ENCODE data around the gene HABP4.

The HABP4 gene

DNA sequence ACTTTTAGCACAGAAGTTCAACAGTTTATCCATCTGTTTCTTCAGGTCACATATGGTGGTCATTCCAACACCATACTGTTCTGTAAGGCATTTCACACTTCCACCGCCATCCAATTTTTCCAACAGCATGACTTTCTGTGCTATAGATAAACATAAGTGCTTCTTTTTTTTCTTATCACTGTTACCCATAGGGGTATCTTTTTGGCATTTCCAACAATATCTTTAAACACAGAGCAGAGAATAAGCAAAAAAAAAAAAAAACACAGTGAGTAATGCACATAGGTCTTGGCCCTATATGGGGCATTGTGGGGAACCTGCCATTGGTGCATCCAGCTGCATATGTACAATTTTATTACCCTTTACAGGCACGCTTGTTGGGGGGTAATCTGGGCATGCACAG lies 19.6 kb upstream of the HABP4 start:
- DNase-seq (ENCODE audit: low read depth in 1 of 2, low spot score in 1 of 2): no peak

DNA sequence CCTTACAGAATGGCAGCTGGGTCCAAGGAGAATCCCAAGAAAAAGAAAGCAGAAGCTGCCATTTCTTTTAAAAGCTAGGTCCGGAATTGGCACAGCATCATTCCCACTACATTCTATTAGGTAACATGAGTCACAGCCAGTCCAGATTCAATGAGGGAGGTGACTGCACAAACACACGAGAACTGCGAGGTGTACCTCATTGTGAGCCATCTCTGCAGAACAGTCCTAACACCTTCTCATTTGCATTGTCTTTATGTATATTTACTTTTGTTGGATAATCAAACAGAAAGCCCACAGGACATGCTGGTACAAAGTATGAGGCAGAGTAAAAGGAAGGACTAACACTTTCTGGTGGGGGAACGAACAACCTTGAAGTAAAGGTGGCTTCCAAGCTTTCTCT lies 14.6 kb upstream of the HABP4 start:
- no peak for DNase-seq (ENCODE audit: low read depth in 1 of 2, low spot score in 1 of 2)

DNA sequence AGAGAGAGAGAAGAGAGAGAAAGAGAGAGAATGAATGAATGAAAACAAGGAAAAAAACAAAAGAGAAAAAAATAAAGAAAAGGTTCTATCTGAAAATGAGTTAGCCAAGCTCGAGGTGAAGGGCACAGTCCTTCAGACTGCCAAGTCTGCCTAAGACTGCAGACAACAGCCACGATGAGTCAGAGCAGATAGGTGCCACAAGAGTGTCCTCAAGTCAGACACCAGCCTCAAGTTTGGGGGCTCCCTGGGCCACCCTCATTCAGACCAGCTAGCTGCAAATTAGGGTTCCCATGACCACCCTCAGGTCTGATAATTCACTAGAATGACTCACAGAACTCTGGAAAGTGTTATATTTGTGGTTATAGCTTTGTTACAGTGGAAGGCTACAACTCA lies 13.9 kb upstream of the HABP4 start:
- no peak for DNase-seq (ENCODE audit: low read depth in 1 of 2, low spot score in 1 of 2)

DNA sequence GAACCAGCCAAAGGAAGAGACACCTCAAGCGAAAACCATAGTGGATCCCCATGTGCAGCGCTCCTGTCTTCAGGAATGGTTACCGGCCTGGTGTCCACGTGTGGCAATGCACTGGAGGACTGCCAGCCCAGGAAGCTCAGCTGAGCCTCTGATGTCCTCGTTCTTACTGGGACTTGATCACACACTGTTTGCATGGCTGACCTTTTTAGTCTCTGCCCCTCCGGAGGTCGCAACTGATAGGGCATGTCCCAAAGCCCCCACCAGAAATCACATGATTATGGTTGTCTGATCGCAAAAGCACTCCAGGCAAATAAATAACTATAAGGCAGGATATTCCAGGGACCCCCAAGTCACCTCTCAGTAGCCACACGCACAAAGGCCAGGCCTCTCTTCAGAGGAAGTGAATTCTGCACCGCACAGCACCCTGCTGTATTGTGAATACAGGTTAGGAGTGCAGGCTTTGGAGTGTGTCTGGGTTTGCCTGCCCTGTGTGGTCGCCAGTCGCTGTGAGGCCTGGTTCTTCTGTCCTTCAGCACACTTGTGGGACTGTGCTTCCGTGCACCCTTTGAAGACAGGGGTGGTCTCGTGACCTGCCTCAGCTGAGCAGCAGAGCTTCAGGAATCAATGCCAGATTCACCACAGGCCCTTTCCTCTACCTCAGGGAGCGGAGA lies 13.4 kb upstream of the HABP4 start:
- DNase-seq (ENCODE audit: low read depth in 1 of 2, low spot score in 1 of 2): no peak

DNA sequence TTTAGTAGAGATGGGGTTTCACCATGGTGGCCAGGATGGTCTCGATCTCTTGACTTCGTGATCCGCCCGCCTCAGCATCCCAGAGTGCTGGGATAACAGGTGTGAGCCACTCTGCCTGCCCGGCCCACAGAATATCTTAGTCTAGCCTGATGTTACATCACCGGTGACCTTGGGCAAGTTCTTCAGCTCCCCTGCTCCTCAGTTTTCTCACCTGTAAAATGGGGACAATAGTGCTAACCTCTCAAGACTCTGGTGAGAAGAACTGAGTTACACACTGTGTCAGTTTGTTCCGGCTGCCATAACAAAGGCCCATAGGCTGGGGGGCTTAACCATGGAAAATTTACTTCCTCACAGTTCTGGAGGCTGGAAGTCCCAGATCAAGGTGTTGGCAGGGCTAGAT lies 12.5 kb upstream of the HABP4 start:
- DNase-seq (ENCODE audit: low read depth in 1 of 2, low spot score in 1 of 2): no peak

DNA sequence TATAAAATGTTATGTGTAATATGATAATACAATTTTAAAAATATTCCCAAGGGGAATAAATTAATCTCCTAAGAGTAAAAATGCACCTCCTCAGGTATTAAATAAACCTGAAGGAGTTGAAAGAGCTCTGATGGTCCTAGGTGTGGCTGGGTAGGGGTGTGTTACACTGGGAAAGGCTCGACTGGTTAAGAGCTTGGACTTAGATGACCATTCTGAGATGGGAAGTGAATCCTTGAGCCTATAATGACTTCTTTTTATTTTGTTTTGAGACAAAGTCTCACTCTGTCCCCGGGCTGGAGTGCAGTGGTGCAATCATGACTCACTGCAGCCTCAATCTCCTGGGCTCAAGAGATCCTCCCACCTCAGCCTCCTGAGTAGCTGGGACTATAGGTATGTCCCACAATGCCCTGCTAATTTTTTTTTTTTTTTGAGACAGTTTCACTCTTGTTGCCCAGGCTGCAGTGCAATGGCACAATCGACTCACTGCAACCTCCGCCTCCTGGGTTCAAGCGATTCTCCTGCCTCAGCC lies 9.2 kb upstream of the HABP4 start:
- DNase-seq (ENCODE audit: low read depth in 1 of 2, low spot score in 1 of 2): no peak

DNA sequence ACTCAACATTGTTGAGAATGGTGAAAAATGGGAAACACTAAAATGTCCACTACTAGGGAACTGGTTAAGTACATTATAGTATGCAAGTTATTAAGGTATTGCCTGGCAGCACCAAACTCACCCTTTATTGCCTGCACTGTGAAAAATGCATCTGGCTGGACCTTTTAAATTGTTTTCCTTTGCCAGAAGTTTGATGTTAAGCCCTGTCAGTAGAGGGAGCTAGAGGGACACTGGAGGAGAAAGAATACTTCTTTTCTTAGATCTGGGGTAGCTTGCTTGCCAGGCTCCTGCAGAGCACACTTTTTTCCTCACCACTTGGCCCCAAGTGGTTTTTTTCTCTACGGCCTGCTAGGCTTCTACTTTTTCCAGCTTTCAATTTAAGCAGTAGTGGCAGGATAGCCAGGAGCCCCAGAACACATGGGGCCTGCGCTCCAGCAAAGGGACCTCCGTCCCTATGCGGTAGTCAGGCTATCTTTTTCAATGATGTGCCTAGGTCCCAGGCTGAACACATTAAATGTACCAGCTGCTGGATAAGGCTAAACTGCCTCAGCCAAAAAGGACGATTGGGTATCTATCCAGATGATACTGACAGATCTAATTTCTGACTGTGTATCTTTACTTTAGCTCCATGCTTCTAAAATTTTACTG lies 8.0 kb upstream of the HABP4 start:
- no peak for DNase-seq (ENCODE audit: low read depth in 1 of 2, low spot score in 1 of 2)

DNA sequence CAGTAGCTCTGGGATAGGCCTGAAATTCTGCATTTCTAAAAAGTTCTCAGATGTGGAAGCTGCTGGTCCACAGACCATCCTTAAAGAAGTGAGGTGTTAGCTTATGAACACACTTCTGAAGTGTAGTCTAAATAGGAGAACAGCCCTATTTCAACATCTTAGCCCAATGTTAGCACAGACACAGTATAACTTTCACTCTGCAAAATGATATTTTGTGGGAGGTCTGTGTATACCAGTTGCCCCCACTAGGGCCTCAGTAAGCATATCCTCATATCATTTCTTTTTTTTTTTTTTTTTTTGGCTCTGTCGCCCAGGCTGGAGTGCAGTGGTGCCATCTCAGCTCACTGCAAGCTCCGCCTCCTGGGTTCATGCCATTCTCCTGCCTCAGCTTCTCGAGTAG lies 7.5 kb upstream of the HABP4 start:
- DNase-seq (ENCODE audit: low read depth in 1 of 2, low spot score in 1 of 2): no peak

DNA sequence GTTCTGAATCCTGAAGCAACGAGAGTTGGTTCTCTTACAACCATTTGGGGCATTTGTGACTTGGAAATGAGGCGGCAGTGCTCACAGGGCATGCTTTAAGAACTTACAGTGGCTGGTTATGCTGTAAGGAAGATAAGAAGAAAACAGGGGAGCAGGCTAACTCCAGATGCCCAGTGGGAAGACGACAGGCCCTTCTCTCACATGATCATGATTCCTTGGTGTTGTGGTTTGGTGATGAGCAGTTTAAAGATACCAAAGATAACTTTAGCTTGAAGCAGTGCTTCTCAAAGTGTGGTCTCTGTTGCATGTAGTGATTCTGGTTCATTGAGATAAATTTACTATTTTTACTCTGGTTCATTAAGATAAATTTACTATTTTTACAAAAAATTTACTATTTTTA lies 2.6 kb upstream of the HABP4 start:
- no peak for DNase-seq (ENCODE audit: low read depth in 1 of 2, low spot score in 1 of 2)

DNA sequence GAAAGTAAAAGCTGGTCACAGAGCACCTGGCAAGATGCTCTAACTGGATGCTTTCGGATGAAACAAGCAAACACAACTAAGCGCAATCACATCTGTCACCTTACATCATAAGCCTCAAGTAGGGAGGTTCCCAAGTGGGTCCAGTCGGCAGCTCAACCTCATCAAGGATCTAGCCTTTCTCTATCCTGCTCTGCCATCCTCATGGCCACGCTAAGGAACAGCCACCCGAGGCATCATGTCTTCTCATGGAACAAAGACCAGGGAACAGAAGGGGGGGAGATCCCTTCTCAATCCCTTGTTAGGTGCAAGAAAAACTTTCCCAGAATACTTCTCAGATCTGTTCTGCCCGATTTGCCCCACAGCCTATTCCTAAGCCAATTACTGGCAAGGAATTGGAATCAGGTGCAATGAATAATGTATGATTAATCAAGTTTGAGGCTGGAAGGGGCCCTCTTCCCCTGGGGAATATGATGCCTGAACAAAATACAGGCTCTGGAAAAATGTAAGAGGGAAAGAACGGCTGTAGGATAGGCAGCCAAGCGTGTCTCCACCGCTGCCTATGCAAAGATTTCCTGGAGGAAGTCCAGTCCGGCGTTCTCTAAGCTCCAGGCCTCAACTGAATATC lies 1.3 kb upstream of the HABP4 start:
- DNase-seq (ENCODE audit: low read depth in 1 of 2, low spot score in 1 of 2): no peak

DNA sequence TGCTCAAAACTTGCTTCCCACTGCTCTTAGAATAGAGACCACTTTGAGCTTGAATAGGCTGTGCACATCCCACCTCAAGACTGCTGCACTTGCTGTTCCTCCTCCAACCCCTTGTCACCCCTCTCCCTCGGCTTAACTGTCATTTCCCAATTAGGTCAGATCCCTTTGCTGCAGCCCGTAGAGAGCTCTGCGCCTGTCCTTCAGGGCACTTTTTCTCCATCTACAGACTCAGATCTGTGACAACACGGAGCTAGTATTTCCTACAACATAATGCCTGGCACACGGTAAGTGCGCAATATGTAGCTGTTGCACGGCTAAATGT lies 485 bp upstream of the HABP4 start:
- no peak for DNase-seq (ENCODE audit: low read depth in 1 of 2, low spot score in 1 of 2)

DNA sequence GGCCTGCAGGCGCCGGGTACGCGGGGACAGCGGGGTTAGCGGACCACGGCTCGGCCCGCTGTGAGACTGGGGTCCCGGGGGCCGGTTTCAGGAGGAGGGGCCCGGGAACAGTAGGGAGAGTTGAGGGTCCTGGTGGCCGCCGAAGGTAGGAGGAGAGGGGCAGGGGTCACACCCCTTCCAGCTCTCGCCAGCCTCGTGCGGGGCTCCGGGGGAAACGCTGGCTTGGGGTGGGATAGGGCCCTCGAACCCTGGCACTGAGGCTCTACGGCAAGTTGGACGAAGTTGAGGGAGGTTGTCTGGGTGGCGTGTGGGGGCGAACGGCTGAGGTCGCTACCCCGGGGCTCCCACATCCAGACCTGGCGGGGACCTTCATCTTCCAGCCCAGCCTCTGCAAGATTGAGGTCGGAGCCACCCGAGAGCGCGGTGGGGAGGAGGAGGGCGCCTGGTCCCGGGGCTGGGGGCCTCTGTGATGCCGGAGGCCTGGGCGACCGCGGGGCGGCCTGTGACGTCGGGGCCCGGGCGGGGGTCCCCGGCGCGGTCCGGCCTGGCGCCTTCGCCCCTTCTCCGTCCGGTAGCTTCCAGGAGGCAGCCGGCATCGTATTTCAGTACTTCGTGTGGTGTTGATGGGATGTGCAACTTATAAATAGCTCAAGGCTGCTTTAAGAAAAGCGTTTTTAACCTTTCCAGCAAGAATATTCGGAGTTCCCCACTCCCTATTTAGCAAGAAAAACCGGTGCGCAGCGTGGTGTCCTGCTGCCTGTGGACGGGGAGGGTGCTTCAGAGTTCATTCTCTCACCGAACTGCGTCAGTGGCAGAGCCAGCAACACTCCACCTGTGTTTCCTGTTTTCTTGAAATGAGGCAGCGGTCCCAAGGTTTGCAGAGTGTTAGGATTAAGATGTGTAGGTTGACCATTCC lies 902 bp downstream of the HABP4 start:
- peak; percentile 7 to 25 for DNase-seq (ENCODE audit: low read depth in 1 of 2, low spot score in 1 of 2)

DNA sequence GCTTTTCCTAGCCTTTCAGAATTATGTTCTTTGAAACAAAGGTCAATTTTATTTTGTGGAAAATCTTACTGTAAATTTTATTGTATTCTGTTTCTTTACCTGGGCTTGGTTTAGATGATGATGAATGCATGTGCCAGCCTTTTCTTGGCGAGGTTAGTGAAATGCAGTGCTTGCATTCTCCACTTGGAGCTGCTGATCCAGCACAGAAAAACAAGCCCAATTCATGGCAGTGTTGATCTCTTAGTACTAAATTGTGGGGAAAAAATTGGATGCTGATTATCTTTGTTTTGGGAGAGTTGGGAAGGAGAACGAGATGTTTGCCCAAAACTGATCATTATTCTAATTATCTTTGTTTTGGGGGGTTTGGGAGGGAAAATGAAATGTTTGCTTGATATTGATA lies 3.7 kb downstream of the HABP4 start:
- DNase-seq (ENCODE audit: low read depth in 1 of 2, low spot score in 1 of 2): no peak

DNA sequence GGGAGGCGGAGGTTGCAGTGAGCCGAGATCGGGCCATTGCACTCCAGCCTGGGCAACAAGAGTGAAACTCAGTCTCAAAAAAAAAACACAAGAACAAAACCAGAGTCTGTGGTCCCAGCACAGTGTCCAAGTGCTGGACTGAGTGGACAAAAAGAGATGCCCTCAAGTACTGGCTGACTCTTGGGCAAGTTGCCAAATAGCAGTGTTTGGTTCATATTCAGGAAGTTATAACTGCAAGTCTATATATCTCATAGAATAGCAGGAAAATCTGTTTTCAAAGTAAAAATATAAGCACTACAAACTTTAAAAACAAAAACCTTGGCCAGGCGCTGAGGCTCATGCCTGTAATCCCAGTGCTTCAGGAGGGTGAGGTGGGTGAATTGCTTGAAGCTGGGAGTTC lies 7.3 kb downstream of the HABP4 start:
- DNase-seq (ENCODE audit: low read depth in 1 of 2, low spot score in 1 of 2): no peak

DNA sequence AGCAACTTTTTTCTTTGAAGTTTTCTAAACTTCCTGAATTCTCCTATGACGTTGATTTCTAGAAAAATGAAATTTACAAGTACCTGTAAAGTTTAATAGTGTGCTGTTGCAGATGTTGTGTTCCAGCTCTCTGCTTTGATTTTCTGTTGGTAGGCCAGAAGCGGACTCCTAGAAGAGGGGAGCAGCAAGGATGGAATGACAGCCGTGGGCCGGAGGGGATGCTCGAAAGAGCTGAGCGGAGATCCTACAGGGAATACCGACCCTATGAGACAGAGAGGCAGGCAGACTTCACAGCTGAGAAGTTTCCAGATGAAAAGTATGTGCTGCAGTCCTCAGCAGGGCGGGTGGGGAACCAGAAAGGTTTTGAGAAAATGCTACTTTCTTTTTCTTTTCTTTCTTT lies 8.3 kb downstream of the HABP4 start:
- DNase-seq (ENCODE audit: low read depth in 1 of 2, low spot score in 1 of 2): no peak

DNA sequence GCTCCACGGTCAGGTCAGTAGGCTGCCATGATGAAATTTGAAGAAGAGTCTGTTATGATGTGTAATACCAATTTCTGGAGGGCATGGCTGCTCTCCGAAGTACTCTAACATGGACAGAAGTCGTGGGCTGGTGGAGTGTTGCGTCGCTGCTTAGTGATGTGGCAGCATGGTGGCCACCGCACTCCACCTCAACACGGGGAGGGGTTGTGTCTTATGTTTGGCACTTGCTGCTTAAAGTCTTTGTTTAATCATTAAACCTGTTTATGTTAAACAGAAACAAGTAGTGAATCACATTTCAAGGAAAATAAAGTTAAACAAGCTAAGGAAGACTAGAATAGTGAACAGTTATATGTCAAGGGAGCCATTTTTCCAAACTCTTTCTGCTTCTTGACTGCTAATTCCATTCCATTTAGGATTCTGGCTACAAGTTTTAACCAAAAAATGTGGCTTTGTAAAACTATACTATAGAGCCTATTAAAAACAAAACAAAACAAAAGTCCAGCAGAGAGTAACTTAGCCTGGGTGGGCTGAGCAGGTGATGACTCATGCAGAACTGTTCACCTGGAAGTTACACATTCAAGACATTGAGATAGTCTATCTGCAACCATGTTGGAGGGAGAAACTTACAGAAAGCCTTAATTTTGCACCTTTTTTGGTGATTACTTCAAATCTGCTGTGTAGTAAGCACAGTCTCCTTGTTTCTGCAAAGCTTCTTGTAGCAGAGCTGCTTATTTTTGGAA lies 9.5 kb downstream of the HABP4 start:
- DNase-seq (ENCODE audit: low read depth in 1 of 2, low spot score in 1 of 2): no peak

DNA sequence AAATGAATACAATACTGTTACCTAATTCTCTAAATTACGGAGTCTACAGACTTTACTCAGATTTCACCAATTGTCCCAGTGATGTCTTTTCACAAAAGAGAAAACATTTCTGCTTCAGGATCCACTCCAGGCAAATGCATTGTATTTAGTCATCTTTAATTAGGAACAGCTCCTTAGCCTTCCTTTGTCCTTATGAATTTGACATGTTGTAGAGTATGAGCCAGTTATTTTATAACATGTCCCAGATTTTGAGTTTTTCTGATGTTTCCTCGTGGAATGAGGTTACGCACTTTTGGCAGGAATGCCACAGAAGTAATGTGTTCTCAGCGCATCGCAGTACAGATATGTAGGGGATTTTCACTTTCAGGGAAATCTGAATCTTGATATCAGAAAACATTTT lies 10.5 kb downstream of the HABP4 start:
- DNase-seq (ENCODE audit: low read depth in 1 of 2, low spot score in 1 of 2): no peak

DNA sequence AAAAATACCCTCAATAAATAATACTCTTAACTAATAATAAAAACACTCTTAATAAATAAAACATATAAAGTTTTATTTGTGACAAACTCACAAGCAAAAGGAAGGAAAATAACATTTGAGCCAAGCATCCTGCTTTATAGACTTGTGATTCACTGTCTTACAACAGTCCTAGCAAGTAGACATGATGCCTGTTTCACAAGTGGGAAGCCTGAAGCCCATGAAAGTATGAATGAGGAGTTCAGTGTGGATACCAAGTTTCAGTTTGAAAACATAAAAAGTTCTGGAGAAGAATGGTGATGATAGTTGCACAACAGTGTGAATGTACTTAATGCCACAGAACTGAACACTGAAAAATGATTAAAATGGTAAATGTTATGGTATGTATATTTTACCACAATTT lies 10.9 kb downstream of the HABP4 start:
- DNase-seq (ENCODE audit: low read depth in 1 of 2, low spot score in 1 of 2): no peak

DNA sequence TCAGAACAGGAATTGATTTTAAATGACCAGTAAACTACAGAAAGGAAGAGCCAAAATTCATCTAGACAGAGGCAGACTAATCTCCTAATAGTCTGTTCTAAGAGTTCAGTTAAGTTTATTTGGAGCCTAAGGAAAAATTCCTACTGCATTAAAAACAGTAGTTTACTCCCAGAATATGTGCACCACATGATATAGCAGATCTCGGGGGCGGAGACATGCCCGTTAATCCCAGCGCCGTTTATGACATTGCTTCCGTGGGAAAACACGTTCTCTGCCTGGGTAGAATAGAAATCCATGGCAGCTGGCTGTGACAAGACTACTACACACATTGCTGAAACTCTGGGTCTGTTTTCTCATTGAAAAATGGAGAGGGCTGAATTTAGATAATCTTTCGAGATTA lies 11.4 kb downstream of the HABP4 start:
- no peak for DNase-seq (ENCODE audit: low read depth in 1 of 2, low spot score in 1 of 2)

DNA sequence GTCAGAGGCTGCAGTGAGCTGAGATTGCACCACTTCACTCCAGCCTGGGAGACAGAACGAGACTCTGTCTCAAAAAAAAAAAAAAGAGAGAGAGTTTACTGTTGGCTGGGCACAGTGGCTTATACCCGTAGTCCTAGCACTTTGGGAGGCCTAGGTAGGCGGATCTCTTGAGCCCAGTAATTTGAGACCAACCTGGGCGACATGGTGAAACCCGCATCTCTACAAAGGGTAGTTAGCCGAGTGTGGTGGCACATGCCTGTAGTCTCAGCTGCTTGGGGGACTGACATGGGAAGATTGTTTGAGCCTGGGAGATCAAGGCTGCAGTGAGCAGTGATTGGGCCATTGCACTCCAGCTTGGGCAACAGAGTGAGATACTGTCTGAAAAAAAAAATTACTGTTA lies 12.6 kb downstream of the HABP4 start:
- DNase-seq (ENCODE audit: low read depth in 1 of 2, low spot score in 1 of 2): no peak

DNA sequence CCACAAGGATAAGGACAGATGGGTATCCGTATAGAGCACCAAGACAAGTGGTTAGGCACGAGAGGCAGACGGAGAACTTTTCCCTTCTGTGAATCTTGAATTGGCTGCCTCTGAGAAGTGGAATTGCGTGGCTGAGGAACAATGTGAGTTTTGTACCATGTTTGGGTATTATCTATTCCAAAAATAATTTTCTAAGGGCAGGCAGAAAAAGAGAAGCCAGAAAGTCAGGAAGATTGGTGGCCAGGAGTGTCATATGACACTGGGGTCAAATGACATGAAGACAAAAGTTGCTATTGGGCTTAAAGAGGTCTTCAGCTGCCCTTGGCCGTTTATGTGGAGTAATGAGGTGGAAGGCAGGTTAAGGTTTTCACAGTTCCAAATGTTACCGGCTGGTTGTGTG lies 14.5 kb downstream of the HABP4 start:
- no peak for DNase-seq (ENCODE audit: low read depth in 1 of 2, low spot score in 1 of 2)

Measured in activated CD4-positive, alpha-beta T cell treated with anti-CD3 and anti-CD28 coated beads, Interleukin-2, amount 50 U/mL, for 24 hours (primary cell).